22Rv1 (cell line): ENCODE measurements around the gene TRAPPC1.
"Not testable (repeated sequence)": the region's sequence is repeated elsewhere in the genome, so short reads cannot be mapped to it uniquely, and the experiment has no call there.

Experiments
- H3K27ac ChIP-seq: fragments of 450-650 bp; 2 replicates; pipeline ENCODE4 v1.5.1; 2017
- ZFX ChIP-seq: fragments of 450-650 bp; IDR thresholded peaks from 2 replicates; pipeline ENCODE4 v1.6.1; 2017; ENCODE audit warnings: antibody characterized with exemption, borderline replicate concordance
- TF ChIP-seq, protein P1 (sequence below): fragments of 450-650 bp; IDR thresholded peaks from 2 replicates; pipeline ENCODE4 v1.5.1; 2017; ENCODE audit warnings: mild to moderate bottlenecking

The TRAPPC1 gene

DNA sequence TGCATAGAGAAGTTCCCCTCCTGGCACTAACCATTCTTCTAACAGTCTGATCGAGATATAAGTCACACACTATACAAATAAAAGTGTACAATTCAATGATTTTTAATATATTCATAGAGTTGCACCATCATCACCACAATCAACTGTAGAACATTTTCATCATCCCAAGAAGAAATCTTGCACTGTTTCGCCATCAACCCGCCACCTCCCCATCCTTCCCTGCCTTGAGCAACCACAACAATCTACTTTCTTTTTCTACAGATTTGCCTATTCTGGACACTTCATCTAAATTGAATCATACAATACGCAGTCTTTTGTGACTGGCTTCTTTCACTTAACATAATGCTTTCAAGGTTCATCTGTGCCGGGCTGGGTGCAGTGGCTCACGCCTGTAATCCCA lies 37.7 kb upstream of the TRAPPC1 start:
- H3K27ac ChIP-seq = no peak overlapping the region
- no peak for TF ChIP-seq ZFX
- TF ChIP-seq, protein P1, sequence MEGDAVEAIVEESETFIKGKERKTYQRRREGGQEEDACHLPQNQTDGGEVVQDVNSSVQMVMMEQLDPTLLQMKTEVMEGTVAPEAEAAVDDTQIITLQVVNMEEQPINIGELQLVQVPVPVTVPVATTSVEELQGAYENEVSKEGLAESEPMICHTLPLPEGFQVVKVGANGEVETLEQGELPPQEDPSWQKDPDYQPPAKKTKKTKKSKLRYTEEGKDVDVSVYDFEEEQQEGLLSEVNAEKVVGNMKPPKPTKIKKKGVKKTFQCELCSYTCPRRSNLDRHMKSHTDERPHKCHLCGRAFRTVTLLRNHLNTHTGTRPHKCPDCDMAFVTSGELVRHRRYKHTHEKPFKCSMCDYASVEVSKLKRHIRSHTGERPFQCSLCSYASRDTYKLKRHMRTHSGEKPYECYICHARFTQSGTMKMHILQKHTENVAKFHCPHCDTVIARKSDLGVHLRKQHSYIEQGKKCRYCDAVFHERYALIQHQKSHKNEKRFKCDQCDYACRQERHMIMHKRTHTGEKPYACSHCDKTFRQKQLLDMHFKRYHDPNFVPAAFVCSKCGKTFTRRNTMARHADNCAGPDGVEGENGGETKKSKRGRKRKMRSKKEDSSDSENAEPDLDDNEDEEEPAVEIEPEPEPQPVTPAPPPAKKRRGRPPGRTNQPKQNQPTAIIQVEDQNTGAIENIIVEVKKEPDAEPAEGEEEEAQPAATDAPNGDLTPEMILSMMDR = no peak

DNA sequence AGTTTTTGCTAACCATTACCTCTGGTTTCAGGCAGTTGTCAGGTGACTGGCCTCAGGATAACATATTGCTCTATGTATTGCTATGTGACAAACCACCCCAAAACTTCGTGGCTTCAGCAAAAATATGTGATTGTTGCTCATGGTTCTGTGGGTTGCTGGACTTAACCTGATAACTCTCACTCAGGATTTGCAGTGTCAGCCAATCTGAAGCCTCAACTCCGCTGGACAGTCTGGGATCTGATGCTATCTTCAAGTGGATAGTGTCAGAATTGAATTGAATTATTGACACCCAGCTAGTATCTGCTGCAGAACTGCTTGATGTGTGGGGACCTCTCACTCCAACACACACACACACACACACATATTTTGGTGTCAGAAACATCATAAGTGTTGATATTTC lies 36.0 kb upstream of the TRAPPC1 start:
- no peak overlapping the region for H3K27ac ChIP-seq
- TF ChIP-seq ZFX = no peak
- TF ChIP-seq, protein P1 = no peak

DNA sequence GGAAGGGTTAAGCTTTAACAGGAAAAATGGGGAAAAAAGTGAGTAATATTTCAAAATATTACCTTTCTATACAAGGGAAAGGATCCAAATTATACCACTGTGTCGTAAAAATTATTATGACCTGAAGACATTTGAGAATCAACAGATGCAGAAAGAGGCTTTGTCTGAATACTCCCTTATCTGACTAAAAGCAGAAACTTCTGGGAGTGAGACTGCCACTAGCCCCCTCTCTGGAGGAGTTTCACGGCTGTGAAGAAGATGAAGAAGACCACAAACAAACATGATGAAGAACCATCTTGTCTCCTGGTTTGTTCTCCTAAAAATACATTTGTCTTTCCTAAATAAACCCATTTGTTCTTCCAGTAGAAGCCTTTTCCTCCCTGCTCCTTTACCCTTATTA lies 29.7 kb upstream of the TRAPPC1 start:
- H3K27ac ChIP-seq = no peak overlapping the region
- no peak for TF ChIP-seq ZFX
- TF ChIP-seq, protein P1 = no peak

DNA sequence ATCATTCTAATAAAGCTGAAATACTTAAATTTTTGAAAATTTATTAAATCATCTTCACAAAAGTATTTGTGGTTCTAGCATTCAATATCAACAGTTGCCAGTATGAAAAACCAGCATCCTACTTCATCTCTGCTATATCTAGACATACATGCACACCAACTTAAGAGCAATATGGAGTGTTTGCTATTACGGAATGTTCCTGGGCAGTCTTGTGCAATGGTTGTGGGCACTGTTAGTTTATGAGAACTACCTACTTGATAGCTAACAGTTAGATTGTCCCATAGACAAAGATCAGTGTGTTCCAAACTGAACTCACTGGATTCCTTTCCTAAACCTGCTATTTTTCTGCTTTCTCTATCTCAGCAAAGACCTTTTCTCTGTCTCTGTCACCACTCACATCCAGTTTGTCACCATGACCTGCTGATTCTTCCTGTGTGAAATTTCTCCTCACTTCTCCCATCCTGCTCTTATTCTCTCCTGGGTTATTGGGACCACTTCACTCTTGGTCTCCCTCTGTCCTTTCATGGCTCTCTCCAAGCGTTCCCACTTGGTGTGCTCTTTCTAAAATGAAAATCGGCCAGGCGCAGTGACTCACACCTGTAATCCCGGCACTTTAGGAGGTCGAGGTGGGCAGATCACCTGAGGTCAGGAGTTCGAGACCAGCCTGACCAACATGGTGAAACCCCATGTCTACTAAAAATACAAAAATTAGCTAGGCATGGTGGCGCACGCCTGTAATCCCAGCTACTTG lies 27.9 kb upstream of the TRAPPC1 start:
- H3K27ac ChIP-seq = no peak overlapping the region
- TF ChIP-seq ZFX = no peak
- TF ChIP-seq, protein P1 = no peak

DNA sequence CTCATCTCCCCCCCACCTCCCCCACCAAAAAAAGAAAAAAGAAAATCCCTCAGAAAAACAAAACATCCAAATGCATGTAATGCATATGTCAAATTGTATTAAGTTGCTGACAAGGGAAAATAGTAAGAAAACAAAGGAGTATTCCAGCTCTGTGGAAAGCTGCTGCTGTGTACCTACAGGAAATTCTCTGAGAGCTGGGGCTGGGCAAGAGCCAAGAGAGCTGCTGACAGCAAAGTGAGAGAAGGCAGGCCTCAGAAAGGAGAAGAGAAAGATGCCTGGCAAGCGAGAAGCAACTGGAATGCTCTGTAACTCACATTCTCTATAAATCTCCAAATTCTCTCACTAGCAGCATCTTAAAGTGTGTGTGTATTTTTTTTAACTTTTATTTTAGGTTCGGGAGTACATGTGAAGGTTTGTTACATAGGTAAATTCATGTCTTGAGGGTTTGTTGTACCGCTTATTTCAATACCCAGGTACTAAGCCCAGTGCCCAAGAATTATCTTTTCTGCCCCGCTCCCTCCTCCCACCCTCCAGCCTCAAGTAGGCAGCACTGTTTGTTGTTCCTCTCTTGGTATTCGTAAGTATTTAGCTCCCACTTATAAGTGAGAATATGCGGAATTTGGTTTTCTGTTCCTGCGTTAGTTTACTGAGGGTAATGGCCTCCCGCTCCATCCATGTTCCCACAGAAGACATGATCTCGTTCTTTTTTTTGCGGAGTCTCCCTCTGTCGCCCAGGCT lies 24.7 kb upstream of the TRAPPC1 start:
- no peak for TF ChIP-seq ZFX
- TF ChIP-seq, protein P1 = no peak
- H3K27ac ChIP-seq = no peak overlapping the region

DNA sequence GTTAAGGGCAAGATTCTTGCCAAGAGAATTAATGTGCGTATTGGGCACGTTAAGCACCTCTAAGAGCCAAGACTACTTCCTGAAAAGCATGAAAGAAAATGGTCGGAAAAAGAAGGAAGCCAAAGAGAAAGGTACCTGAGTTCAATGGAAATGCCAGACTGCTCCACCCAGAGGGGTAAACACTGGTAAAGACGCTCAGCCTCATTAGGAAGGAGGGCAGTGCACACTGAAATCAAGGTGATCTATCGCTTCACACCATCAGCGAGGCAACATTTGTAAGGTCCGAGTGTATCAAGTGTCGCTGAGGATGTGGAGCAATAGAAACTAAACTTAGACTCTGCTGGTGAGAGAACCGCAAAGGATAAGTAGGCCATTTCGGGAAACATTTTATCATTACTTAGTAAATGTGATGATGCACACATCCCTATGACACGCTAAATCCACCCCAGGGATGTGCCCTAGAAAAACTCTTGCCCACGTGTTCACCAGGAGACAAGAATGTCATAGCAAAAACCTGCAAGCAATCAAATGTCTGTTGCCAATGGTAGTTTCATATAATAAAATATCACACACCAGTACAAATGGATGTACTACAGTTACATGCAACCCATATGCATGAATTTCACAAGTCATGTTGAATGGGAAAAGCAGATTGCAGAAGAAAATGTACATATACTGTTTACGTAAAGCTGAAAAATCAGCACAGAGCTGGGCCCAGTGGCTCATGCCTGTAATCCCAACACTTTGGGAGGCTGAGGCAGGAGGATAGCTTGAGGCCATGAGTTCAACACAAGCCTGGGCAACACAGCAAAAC lies 23.9 kb upstream of the TRAPPC1 start:
- TF ChIP-seq, protein P1 = no peak
- TF ChIP-seq ZFX = no peak
- no peak overlapping the region for H3K27ac ChIP-seq

DNA sequence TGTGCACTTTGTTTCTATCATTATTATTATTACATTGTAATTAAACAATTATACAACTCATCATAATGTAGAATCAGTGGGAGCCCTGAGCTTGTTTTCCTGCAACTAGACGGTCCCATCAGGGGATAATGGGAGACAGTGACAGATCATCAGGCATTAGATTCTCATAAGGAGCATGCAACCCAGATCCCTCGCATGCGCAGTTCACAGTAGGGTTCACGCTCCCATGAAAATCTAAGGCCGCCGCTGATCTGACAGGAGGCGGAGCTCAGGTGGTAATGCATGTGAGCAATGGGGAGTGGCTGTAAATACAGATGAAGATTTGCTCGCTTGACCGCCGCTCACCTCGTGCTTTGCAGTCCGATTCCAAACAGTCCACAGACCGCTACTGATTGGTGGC lies 21.5 kb upstream of the TRAPPC1 start:
- H3K27ac ChIP-seq = not testable (repeated sequence)
